Upper lobe of left lung (tissue), 4 donors: ENCODE results near the gene RAD9B.

Experiments
- POLR2A ChIP-seq, 4 donors: fragments of 450-650 bp; IDR thresholded peaks; one replicate each; pipeline ENCODE4 v1.5.1; 2016 to 2017; ENCODE audit warnings: antibody characterized with exemption in 4 of 4, mild to moderate bottlenecking in 2 of 4
- TF ChIP-seq, protein P1 (sequence below), 6 experiments: fragments of 450-650 bp in 4 of 6; fragments of 200-600 bp in 2 of 6; sonication (generic) in 2 of 6; IDR thresholded peaks; one replicate each; pipeline ENCODE4 v1.5.1; 2016 to 2019; ENCODE audit warnings: antibody characterized with exemption in 6 of 6

GRCh38 chr12:110532644-110533043, 30.5 kb downstream of the RAD9B start:
- TF ChIP-seq, protein P1, sequence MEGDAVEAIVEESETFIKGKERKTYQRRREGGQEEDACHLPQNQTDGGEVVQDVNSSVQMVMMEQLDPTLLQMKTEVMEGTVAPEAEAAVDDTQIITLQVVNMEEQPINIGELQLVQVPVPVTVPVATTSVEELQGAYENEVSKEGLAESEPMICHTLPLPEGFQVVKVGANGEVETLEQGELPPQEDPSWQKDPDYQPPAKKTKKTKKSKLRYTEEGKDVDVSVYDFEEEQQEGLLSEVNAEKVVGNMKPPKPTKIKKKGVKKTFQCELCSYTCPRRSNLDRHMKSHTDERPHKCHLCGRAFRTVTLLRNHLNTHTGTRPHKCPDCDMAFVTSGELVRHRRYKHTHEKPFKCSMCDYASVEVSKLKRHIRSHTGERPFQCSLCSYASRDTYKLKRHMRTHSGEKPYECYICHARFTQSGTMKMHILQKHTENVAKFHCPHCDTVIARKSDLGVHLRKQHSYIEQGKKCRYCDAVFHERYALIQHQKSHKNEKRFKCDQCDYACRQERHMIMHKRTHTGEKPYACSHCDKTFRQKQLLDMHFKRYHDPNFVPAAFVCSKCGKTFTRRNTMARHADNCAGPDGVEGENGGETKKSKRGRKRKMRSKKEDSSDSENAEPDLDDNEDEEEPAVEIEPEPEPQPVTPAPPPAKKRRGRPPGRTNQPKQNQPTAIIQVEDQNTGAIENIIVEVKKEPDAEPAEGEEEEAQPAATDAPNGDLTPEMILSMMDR (IDR thresholded peaks at IDR 0.05), result no peak
- no peak for TF ChIP-seq POLR2A (IDR thresholded peaks at IDR 0.05)
